HG03064 (cell line): ENCODE measurements around the gene ADA.

Experiments used
- ATAC-seq: cut with Tn5 transposase; IDR thresholded peaks from one replicate; pipeline ENCODE4 v1.9.1; 2021; ENCODE audit warnings: low read depth; ENCODE audit not compliant: unreplicated experiment

ADA gene

DNA sequence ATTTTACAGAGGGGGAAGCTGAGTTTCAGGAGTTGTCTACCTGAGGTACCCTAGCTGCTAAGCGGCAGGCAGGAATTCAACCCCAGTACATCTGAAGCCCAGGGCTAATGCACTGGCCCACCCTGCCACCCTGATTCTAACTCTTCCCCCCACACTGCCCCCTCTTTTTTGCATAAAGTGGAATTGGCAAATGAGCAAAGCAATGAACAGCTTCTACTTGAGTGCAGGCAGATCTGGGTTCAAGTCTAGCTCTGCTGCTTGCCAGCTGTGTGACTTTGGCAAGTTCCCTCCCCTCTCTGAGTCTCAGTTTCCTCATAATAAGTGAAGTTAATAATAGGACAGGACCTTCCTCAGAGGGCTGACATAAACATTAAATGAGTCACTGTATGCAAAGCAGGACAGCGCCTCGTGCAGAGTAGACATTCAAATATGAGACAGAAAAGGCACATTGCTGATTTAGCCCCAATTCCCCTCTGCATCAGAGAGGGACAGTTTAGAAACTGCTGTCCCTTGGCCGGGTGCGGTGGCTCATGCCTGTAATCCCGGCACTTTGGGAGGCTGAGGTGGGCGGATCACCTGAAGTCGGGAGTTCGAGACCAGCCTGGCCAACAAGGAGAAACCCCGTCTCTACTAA lies 4.7 kb downstream of the ADA start:
- ATAC-seq, result peak; percentile 46

GRCh38 chr20:44646023-44646640 lies 5.4 kb downstream of the ADA start:
- ATAC-seq, result no peak

GRCh38 chr20:44644667-44645131 lies 6.8 kb downstream of the ADA start:
- ATAC-seq, result no peak

DNA sequence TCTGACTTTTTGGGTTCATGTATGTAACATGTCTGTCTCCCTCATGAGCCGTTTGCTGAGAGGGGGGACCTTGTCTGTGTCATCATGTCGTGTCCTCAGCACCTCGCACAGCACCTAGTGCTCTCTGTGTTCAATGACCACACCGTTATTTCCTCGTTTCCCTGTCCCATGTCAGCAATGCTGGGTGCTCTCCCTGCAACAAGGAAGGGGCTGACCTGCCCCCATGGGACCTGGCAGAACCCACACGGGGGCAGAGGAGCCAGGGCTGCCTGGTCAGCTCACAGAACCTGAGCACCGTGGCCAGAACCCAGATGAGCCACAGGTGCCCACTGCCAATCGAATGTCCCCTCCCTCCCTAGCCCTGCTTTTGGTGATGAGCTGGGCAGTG lies 7.3 kb downstream of the ADA start:
- no peak for ATAC-seq

DNA sequence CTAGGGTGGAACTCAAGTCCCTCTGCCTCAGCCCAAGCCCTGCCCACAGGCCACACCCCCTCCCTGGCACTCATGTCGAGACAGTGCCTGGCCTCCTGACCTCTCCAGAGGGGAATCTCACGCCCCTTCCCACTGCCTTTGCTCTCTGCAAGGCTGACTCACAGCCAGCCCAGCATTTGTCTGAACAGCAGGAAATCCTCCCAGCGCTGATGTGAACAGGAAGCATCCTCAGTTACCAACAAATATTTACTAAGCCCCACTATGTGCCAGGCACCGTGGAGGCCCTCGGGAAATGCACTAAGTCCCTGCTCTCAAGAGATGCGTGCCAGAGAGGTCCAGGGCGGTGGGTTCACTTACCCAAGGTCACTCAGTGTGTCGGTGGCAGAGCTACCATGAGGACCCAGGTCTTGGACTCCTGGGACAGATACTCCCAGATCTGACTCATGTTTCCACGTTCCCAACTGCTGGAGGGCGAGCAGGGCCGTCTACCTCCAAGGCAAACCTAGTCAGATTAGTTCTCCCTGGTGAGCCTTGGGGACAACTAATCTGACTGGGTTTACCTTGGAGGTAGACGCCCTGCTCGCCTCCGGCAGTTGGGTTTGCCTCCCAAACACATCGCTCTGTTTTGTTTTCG lies 7.8 kb downstream of the ADA start:
- ATAC-seq, result no peak

GRCh38 chr20:44643154-44643519 lies 8.4 kb downstream of the ADA start:
- no peak for ATAC-seq

DNA sequence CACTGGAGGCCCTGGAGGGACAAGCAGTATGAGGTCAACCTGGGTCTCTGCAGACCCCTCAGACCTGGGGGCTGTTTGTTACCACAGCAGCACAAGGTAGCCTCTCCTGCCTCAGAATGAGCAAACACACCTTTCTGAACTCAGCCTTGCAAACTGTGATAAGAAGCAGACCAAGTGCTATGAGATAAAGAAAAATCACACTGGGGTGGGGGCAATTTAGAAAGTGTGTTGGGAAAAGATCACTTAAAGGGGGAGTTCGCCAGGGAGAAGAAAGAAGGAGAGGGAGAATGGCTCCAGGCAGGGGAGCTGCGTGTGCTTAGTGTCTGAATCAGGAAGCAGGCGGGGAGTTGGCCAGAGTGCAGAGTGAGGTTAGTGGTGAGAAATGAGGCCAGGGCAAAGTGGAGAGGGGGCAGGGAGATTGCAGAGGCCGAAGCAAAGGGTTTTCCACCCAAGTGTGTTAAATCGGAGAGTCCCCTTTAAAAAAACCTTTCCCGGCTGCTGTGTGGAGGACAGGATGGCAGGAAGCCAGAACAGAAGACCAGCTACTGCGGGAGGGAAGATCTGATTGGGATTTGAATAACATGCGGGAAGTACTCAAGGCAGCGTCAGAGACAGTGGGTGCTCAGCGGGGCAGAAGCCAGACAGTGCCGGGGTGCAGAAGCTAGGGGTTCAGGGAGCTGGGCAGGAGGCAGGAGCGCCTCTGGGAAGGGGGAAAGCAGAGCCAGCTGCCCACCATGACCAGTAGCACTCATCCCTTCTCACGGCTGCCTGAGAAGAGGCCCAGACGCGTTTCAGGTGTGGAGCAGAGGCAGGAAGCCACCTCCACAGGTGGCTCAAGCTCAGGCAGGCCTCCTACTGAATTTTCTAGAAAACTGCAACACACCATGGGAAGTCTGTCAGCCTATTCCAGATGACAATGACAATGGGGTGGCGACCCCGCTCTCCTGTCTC lies 9.0 kb downstream of the ADA start:
- ATAC-seq, result no peak

DNA sequence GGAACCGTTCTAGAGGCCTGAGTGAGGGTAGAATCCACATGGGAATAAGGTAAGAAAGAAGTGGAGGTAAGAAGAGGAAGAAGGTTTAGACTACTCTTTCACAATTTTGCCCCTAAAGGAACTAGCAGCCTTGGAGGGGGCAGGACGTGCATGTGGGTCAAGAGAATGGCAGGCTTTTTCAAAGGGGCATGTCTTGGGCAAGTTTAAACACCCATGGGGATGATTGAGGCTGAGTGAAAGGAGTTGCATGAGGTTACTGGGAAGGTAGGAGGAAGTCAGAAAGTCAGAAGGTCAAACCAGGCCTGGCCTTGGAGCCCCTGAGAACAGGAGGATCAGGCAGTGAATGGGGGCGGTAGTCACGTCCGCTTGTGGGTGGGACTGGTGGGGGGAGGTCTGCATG lies 10.2 kb downstream of the ADA start:
- ATAC-seq, result no peak

- no peak for ATAC-seq
These were observed 11.0 kb downstream of the ADA start for GRCh38 chr20:44640522-44640921.

DNA sequence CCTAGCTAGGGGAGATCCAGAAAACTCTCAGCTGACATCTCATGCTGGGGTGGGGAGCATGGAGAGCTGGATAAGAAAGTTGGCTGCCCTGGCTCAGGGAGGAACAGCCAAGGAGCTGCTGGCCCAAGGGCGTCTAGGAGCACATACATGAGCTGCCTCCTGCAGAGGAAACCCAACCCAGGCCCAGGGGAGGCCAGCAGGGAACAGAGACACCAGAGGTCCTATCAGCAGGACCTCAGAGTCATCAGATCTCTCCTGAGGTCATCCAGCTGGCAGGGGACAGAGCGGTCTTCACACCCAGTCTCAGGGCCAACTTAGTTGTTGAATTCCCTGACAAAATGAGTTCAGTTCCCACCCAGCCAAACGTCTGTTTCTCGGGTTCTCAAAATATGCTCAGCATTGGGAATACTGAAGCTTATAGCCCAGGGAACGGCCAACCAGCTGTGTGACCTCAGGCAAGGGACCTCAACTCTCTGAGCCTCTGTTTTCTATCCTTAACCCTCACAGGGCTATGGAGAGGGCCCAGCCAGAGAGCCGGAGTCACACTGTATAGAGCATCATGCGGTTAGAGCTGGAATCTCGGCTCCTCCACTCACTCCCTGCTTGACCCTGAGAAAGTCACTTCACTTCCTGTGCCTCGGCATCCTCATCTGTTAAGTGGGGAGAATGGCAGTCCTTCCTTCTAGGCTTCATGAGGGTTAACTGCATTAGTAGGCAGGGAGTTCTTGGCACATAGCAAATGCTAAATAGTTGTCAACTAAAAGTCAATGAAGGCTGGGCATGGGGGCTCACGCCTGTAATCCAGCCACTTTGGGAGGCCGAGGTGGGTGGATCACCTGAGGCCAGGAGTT lies 13.8 kb downstream of the ADA start:
- ATAC-seq, result no peak

GRCh38 chr20:44637042-44637441 lies 14.5 kb downstream of the ADA start:
- ATAC-seq, result no peak

DNA sequence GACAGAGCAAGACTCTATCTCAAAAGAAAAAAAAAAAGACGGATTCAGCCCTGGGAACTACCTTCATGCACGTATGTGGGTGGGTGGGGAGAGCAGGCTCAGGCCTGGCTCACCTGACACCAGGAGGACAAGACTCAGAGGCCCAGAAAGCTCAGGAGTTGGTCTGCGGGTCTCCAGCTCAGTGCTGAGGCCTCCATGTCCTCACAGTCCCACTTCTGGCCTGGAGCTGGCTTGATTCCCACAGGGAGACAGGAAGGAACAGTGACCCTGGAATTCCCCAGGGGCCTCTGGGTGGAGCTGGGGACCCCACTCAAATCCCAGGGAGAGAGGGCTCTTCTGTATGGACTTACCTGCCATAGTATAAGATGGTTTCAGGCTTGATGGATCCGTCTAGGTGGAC lies 15.6 kb downstream of the ADA start:
- no peak for ATAC-seq

GRCh38 chr20:44633872-44634600 lies 17.5 kb downstream of the ADA start:
- no peak for ATAC-seq

GRCh38 chr20:44633187-44633810 lies 18.2 kb downstream of the ADA start:
- ATAC-seq, result no peak

GRCh38 chr20:44632103-44632752 lies 19.3 kb downstream of the ADA start:
- ATAC-seq, result no peak

DNA sequence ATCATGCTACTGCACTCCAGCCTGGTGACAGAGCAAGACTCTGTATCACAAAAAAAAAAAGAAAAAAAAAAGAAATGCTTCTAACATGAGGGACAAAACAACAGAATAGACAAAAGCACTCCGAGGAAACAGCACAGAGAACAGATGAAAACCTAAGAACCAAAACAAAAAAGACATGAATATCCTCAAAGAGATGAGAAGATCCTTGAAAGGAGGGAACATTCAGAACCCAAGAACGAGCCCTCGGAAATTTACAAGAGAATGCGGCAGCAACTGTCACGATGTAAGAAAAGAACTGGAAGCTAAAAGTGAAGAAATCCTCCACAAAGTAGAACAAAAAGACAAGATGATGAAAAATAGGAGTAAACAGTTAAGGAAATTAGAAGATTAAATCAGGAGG lies 21.2 kb downstream of the ADA start:
- no peak for ATAC-seq

GRCh38 chr20:44629542-44629941 lies 22.0 kb downstream of the ADA start:
- no peak for ATAC-seq

GRCh38 chr20:44629017-44629385 lies 22.5 kb downstream of the ADA start:
- ATAC-seq, result no peak
